Mesenteric fat pad (tissue), 1 donor: Measurements from ENCODE around the gene NPC2. TPM values are rescaled to one million over a fixed set of nuclear protein-coding genes. Genes with fewer than 3 reads are reported as not detected.
"Not testable (repeated sequence)": the region's sequence is repeated elsewhere in the genome, so short reads cannot be mapped to it uniquely, and the experiment has no call there.

ENCODE experiments used
- DNase-seq: peaks from one replicate; pipeline ENCODE4 v3.0.0-alpha.2; 2020; ENCODE audit warnings: low spot score
- long read RNA-seq: library from polyadenylated mRNA; unstranded; transcript quantifications from one replicate; pipeline ENCODE4 v2.0.0, GENCODE V29; 2020
- total RNA-seq: library from RNA; stranded (reverse); fragmentation: NEBNext Ultra II Directional; extraction: Animal tissue kit (Norgen Biotek cat#: 25700); gene quantifications from one replicate; pipeline ENCODE4 v1.2.1, GENCODE V29; 2021
- donor health status: DM: yes; HTN: yes; CAD: no.

Gene NPC2
- 290 TPM for total RNA-seq
- long read RNA-seq, transcript NPC2-207 (5 exons, 1,035 nt) = major isoform, 193 of 203 reads
- long read RNA-seq, partial matches to known transcripts = 4 of 203 reads
- long read RNA-seq, other reads (novel, unspliced or antisense) = 6 of 203 reads

DNA sequence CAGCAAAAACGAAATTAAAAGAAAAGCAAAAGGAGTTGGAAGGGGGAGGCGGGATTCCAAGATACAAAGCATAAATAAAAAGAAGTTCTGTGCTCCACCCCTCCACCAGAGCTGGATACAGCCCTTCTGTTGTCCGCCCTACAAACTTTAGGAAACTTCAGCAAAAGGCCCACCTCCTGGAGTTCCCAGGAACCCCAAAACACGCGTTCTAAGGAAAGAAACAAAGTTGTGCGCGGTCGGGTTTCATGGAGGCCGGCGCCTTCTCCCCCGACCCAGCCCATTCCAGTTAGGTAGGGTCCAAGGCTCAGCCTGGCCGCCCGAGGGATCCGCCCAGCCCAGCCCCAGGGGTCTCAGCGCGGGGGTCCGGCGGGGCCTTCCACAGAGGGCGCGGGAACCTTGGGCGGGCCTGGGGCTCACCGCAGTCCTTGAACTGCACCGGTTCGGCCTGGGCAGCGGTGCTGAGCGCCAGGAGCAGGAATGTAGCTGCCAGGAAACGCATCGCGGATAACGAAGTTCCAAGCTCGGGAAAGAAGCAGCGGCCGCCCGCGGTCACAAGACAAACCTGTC is at the start of gene NPC2:
NPC2 (minus strand) TSS at position 530 of the 567 bp plus-strand sequence; CDS start at position 499, 31 bp downstream.
- DNase-seq = no peak

DNA sequence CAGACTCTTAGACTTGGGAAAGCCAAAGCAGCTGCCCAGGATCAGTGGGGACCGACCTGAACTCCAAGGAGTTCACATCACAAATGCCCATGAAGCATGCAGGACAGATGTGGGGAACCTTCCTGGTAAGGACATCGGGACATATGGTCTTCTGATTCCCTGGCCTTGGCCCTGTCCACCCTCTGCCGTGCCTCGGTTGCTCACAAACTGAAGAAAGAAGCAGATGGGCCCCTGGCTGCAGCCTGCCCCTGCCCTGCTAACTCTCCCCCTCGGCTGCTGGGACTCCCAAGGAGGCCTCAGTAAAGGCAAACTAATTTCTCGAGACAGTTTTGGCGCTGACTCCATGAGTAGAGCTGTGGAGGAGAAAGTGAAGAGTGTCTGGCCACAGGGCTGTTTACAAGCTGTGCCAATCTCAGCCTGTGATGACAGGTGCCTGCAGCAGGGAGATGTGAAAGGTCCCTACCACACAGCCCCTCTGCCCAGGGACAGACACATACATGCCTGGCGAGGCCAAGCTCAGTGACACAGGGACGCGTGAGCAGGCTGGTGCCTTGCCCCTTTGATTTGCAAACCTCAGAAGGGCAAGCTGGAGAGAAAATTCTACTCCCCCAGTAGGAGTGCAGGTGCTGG is 49.1 kb upstream of the NPC2 start:
- DNase-seq = no peak

DNA sequence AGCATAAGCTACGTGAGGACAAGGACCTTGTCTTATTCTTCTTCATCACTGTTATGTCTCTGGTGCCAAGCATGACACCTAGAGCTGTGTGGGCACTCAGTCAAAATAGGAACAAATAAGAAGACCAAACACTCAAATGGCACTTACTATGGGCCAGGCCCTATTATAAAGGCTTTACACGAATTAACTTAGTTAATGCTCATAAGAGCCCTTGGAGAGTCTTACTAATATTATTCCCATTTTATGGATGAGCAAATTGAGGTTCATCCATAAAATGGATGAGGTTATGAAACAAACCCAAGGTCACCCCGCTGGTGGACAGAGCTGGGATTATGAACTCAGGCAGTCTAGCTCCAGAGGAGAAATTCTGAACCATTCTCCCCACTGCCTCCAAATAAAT is 48.1 kb upstream of the NPC2 start:
- DNase-seq = no peak

DNA sequence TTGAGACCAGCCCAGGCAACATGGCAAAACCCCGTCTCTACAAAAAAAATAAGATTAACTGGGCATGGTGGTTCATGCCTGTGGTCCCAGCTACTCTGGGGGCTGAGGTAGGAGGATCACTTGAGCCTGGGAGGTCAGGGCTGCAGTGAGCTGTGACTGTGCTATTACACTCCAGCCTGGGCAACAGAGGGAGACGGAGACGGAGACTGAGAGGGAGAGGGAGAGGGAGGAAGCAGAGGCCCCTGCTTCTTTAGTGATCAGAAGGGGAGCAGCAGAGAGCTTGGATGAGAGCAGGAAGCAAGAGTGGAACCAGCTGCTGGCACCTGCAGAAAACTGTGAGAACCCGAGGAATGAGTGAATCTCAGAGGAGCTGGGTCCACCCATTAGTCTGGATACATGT is 46.4 kb upstream of the NPC2 start:
- no peak for DNase-seq

DNA sequence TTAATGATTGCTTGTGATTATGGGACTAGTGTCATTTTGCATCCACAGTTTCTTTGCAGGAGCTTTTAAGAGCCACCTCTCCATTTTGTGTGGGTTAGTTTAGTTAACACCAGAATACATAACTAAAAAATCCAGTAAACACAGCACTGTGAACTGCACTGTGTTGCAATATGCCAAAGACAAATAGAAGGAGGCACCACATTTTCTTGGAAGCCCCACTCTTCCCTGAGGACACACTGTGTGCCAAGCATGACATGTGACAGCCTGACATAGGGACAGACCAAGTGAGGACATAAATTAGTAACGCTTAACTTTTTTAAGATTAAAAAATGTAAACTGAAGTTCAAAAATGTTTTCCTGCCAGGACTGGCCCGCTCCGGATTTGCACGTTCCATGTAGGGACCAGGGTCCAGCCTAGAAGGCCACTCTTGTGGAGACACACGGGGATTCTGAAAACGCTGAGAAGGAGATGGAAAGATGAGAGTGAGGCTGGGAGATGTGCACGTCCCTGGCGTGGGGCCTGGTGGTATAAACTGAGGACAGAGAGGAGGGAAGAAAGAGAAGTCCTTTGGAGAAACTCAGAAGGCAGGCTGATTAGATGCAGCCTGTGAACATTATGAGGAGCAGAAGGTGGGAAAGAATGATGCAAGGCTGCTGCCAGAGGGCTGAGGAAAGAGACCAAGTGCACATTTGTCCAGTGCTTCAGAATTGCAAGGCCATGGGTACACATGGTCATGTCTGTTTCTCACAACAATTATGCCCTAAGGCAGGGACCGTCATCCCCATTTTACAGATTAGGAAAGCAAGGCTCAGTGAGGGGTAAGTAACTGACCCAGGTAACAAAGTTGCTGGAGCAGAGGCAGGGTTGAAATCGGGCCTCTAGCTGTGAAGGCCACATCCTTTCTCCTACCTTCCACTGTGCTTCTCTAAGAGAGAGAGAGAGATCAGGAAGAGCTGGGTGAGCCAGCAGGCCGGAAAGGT is 45.6 kb upstream of the NPC2 start:
- DNase-seq = no peak

DNA sequence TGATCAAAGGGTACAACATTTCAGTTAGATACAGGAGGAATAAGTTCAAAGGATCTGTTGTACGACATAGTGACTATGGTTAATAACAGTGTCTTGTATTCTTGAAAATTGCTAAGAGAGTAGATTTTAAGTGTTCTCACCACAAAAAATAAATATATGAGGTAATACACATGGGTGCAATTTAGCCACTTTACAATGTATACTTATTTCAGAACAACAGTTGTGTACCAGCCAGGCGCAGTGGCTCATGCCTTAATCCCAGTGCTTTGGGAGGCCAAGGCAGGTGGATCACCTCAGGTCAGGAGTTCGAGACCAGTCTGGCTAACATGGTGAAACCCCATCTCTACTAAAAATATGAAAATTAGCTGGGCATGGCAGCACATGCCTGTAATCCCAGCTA is 43.2 kb upstream of the NPC2 start:
- DNase-seq = not testable (repeated sequence)

DNA sequence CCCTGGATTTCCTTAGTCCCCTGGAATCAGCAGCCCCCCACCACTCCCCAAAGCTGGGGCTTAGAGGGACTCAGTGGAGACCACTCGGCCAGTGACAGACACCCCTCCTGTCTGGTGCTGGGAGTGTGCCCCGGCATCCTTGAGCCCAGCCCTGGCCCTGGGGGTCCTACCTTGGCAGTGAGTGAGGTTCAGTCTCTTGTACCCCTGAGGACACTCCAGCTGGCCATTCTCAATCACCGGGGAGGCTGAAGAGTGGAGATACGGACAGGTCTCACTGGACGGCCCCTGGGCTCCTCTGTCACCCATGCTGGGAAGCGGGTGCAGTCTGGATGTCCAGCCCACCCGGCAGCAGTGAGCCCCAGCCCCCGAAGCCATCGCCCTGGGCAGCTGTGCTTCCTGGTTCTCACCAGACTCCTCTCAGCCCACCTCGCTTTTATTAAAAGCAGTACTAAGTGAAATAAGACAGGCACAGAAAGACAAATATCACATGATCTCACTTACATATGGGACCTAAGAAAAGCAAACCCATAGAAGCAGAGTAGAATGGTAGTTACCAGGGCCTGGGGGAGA is 42.7 kb upstream of the NPC2 start:
- DNase-seq = no peak

DNA sequence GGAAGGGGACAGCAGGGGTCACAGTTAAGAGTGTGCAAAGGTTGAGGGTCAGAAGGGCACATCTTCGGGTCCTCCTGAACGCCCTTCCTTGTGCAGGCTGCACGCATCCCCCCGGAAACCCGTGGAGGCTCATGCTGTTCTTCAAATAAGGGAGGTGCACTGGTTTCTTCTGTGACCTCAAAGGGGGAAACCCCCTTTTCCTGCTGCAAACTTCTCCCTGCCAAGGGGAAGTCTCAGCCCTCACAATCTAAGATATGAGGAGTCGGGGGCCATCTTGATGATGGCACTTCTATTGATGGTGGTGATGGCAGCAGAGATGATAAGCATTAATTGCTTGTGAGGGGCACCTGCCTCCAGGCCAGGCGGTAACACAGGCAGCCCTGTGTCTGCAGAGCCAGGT is 40.5 kb upstream of the NPC2 start:
- DNase-seq = no peak

DNA sequence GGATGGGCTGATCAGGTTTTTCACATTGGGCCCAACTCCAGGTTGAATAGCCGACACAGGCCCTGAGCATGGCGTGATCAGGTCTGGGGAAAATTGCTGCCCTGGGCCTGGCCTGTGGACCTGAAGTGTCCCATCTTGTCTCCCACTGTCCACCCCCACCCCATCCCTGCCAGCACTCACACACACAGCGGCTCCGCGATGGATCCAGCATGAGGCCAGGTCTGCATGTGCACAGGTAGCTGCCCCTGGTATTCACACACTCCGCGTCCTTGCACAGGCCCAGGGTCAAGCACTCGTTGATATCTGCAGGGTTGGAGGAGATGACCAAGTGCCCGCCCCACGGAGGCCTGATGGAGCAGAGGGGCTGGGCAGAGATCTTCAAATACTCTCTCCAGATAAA is 39.1 kb upstream of the NPC2 start:
- no peak for DNase-seq

DNA sequence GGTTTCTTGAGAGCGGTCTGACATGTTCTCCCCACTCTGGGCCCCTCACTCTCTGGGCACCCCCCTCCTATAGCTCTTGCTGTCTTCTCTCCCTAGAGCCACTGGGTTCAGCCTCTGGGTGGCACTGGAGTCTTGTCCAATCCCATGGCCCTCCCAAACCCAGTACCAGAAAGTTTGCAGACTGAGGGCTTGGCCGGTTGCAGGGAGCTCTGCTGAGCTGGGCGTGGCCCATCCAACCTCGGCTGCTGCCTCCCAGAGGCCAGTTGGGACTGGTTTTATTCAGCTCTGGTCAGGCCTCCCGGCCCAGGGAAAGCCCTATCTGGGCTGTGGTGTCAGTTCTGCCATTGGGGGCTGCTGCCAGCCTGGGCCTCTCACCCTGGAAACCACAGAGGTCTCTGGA is 38.4 kb upstream of the NPC2 start:
- no peak for DNase-seq

DNA sequence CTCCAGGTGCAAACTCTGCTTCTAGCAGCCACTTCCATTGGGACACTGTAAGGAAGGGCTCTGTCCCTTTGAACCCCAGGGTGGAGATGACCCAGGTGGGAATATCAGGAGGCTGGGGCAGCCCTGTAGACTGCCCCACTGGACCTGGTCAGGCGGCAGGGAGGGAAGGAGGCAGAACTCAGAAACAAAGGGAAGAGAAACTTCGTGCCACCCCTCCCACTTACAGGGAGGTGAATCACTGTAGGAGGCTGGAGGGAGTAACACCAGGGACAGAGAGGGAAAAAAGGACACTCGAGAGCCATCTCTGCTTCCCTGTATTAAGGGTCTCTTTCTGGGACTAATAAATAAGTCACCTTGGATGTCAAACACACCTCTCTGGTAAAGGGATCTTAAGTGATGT is 37.9 kb upstream of the NPC2 start:
- DNase-seq = no peak

DNA sequence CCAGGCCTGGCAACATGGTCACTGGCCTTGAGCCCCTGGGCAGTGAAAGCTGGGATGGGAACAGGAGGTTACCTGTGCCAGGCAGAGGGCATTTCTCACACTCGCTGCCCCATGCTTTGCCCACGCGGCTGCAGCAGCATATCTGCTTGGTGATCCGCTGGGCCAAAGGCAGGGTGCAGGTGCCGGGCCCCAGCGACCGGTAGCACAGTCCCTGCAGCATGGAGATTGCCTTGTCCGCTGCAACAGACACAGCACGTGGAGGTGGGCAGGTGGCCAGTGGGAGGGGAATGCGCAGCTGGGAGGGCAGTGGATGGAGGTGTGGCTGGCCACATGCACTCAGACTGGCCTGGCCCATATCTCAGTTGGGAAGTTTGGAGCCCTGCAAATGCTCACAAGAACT is 35.8 kb upstream of the NPC2 start:
- no peak for DNase-seq

DNA sequence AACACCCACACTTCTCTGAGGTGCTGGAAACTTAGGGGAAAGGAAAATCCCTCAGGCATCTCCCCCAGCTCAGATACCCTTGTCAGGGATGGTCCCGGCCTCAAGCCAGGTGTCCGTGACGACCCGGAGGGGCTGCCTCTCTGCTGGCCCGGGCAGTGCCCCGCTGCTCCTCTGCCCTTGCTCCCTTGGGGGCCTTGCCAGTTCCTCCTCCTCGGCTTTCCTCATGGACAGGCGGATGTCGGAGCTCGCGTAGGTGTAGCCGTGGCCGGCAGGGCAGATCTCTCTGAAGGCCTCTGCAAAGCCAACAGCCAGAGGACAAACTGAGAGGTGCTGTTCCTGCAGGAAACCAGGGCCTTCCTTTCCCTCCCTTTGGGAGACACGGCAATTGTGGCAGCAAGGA is 35.3 kb upstream of the NPC2 start:
- DNase-seq = no peak

DNA sequence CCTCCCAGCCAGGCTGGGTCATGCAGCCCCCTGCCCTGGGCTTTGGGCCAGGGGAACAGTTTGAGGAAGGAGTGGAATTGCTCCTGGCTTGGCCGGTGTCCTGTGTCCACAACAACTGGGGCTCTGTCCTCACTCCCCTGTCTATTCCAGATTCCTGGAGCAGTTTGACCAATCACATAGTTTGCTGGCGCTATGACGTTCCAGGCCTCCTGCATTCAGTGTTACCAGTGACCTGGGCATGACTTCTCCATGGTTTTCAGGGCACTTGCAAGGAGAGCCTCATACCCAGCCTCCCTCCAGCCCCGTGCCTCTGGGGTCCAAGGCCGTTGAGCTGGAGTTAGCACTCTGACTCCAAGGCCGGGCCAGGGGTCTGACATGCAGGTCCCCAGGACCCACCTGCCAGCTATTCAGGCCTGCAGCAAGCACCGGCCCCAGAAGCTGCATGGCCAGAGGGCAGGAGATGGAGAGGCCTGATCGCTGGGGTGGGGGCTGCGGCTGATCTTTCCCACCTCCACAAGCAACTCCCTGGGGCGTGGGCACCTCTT is 34.7 kb upstream of the NPC2 start:
- DNase-seq = no peak

DNA sequence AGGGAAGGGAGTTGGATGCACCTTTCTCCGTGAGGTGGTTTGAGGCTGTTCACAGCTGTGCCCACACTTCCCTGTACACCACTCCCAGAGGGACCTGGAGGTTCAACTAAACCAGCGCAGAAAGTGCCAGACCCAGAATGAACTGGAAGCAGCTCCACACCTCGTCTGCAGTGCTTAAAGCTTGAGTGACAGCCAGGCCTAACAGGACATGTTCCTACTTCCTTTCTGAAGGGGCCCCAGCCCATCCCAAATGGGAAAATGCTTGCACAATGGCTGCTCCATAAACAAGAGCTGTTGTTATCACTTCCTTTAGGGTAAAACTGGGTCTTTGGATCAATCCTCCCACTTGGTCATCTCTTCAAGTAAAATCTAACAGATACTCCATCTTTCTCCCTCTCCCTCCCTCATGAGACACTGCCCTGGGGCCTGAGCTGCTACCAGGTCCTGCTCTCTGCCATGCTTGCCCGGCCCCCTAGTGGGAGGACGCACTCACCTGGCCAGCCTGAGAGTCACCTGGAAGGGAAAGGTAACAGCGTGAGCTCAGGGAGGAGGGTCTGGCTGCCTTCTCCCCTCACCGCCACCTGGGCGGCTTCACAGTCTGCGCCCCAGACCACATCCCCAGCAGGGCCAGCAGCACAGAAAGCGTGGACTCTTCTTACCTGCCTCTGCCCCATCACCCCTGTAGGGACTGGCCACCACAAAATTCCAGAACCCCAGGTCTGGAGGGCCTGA is 33.9 kb upstream of the NPC2 start:
- no peak for DNase-seq

DNA sequence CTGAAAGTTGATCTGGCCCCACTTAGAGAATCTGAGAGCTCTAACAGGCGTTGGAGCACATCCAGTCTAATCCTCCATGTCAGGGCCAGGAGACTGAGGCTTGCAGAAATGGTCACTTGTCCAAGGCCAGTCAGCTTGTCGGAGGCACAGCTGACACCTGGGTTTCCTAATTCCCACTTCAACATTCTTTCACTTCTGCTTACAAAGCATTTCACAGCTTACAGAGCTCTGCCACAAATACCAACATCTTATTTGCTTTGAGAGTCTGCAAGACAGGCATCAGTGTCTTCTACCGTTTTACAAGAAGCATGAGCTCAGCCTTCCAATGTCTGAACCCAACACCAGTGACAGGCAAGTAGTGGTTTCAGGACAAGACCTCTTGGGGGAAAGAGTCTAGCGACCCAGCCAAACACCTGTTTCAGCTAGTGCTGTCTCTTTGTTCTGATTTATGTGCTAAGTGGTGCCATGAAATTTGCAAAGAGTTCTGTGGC is 32.3 kb upstream of the NPC2 start:
- DNase-seq = no peak

DNA sequence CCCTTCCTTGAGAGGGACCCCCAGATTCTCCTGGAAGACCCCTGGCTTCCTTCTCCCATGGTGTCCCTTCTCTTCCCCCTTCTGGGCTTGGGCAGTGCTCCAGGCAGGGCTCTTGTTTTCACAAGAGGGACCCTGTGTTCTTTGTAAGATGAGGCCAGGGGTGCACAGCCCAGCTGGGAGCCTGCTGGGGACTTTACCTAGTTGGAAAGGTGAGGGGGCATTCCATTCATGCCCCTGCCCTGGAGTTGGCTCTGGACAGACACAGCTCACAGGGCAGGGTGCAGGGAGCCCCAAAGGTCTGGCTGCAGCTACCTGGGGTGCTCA is 31.7 kb upstream of the NPC2 start:
- DNase-seq = no peak

DNA sequence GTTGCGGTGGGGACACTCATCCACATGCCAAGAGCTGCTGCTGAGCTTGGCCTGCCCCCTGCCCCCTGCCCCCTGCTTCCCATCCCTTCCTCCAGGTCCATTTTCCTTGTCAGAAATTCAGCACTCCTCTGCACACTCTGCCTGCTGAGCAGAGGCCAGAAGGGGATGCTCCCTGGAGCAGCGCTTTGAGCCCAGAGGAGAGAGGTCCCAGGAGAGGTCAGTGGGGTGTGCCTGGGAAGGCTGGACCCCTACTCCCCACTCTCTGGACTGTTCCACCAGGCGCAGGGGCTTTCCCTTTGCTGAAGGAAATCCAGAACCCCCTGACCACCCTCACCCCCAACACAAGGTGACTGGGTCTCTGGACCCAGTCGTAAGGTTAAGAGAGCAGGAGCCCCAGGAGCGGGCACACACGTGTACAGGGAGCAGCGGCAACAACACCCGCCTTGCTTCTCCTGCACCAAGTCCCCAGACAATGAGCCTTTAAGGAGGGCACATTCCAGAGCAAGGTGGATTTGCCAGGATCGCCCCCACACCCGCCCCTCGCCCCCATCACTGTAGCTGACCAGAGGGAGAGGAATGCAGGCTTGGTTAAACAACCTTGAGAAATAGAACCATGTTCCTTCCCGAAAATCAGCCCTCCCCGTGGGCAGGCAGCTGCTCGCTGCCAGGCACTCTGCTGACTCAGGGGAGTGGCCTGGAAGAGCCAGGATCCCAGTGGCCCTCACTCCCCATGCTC is 31.1 kb upstream of the NPC2 start:
- no peak for DNase-seq

DNA sequence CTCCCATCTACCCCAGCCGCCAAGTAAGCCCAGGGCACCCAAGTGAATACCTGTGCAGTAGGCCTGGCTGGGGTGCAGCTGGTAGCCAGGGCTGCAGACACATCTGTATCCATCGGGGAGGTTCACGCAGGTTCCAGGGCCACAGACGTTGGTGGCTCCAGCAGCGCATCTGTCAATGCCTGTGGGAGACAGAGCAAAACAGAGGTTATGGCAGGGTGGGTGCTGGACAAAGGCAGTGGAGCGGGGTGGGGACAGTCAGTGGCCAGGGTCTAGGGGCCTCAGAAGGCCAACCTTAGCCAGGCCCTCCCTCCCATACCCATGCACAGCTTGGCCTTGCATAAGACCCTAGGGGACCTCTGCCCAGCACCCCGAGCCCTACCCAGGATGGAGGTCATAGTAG is 29.6 kb upstream of the NPC2 start:
- DNase-seq = no peak

DNA sequence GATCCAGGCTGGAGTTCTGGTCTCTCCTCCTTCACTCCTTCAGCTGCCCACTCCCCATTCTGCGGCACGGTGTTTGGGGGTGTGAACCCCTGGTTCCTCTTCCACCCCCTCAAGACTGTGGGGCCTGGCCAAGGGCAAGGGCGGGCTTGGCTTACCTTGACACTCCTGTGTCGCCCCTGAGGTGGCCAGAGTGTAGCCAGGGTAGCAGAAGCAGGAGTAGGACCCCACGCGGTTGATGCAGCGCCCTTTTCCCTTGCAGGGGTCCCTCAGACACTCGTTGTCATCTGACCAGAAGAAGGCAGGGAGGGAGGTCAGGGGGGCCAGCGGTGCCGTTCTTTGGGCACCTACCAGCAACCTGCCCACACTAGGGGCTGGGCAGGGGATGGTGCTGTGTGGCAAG is 28.7 kb upstream of the NPC2 start:
- DNase-seq = no peak
